Prostate gland (tissue), 2 donors: Measurements from ENCODE around the gene AMOTL1.

Experiments
- CTCF ChIP-seq, 4 experiments: fragments of 200-600 bp in 2 of 4; fragments of 450-650 bp in 2 of 4; sonication (generic) in 2 of 4; IDR thresholded peaks; 1 replicate in 3 of 4; 2 replicates in 1 of 4; pipeline ENCODE4 v1.5.1; 2016 to 2019; ENCODE audit warnings: antibody characterized with exemption in 4 of 4, mild to moderate bottlenecking in 2 of 4, moderate library complexity in 2 of 4
- POLR2AphosphoS5 ChIP-seq: sonication (generic); formaldehyde crosslinking; IDR thresholded peaks from one replicate; pipeline ENCODE4 v1.6.1; 2017; ENCODE audit warnings: antibody characterized with exemption

- TF ChIP-seq POLR2AphosphoS5 (no peak), CTCF (IDR thresholded peaks at IDR 0.05) (no peak)
These were observed 27.5 kb downstream of the AMOTL1 start for GRCh38 chr11:94795476-94796189.
